ENCODE measurements around the gene ZBTB22.
"Not testable (repeated sequence)": the region's sequence is repeated elsewhere in the genome, so short reads cannot be mapped to it uniquely, and the experiment has no call there.

The ZBTB22 gene

GRCh38 chr6:33297956-33298772 lies 19.4 kb downstream of the ZBTB22 start:
- DNase-seq, result no peak

GRCh38 chr6:33297406-33297955 lies 20.1 kb downstream of the ZBTB22 start:
- DNase-seq, result no peak

GRCh38 chr6:33296797-33297405 lies 20.6 kb downstream of the ZBTB22 start:
- DNase-seq, result no peak

- DNase-seq, result no peak
Measured at GRCh38 chr6:33295621-33296369, 21.7 kb downstream of the ZBTB22 start.

- DNase-seq, result no peak
Measured at GRCh38 chr6:33294086-33294823, 23.3 kb downstream of the ZBTB22 start.

GRCh38 chr6:33292996-33293682 lies 24.4 kb downstream of the ZBTB22 start:
- DNase-seq, result no peak

GRCh38 chr6:33290459-33290858 lies 27.1 kb downstream of the ZBTB22 start:
- no peak for DNase-seq

GRCh38 chr6:33289784-33290315 lies 27.7 kb downstream of the ZBTB22 start:
- DNase-seq, result no peak

- peak; percentile 78 for DNase-seq
Measured at GRCh38 chr6:33288921-33289783, 28.4 kb downstream of the ZBTB22 start, which contains the start of the genes PFDN6 and WDR46. Gene PFDN6 (plus strand): TSS chr6:33289601. CDS start chr6:33289857, 256 bp downstream. Gene WDR46 (minus strand): TSS chr6:33289239. CDS start chr6:33289170, 69 bp downstream.

GRCh38 chr6:33288141-33288920 lies 29.2 kb downstream of the ZBTB22 start:
- DNase-seq, result no peak

- no peak for DNase-seq
Measured at GRCh38 chr6:33286946-33287914, 30.3 kb downstream of the ZBTB22 start.

GRCh38 chr6:33285214-33285613 lies 32.3 kb downstream of the ZBTB22 start:
- not testable (repeated sequence) for DNase-seq

GRCh38 chr6:33280539-33280938 lies 37.0 kb downstream of the ZBTB22 start:
- DNase-seq, result no peak

- DNase-seq, result peak; percentile 65
Measured at GRCh38 chr6:33279971-33280511, 37.5 kb downstream of the ZBTB22 start.

GRCh38 chr6:33279257-33279695 lies 38.3 kb downstream of the ZBTB22 start:
- no peak for DNase-seq

GRCh38 chr6:33278810-33279209 lies 38.7 kb downstream of the ZBTB22 start:
- DNase-seq, result no peak

- DNase-seq, result no peak
Measured at GRCh38 chr6:33278392-33278741, 39.2 kb downstream of the ZBTB22 start.
